HCT116 (cell line): ENCODE measurements around the gene IPO5. TPM values are rescaled to one million over a fixed set of nuclear protein-coding genes. Genes with fewer than 3 reads are reported as not detected.

Source experiments
- ATAC-seq: fragments of 200-7000 bp; cut with Tn5 transposase; 2 replicates; pipeline ENCODE4 v1.9.1; 2020; ENCODE audit warnings: mild to moderate bottlenecking, moderate library complexity
- BruUV-seq: library from RNA; stranded (reverse); fragments of 400-500 nt; replicated peaks from 2 replicates; lab custom pipeline; 2021; lab: Mats Ljungman, UMichigan
- CTCF ChIA-PET: fragments of 300-600 bp; sonication (Branson Sonifier 250); formaldehyde crosslinking; loops from one replicate; lab custom pipeline; 2021; ENCODE audit warnings: antibody characterized with exemption; lab: Charles Lee
- POLR2A ChIA-PET: fragments of 300-600, 350-600 bp; sonication (Branson Sonifier 250); formaldehyde crosslinking; loops from one replicate; lab custom pipeline; 2021; ENCODE audit warnings: antibody characterized with exemption; lab: Charles Lee
- RAD21 ChIA-PET, 2 experiments: fragments of 300-600 bp; sonication (Branson Sonifier 250); formaldehyde crosslinking; loops; one replicate each; lab custom pipeline; 2023; ENCODE audit warnings: low total read pairs in 2 of 2; ENCODE audit not compliant: uncharacterized antibody in 2 of 2, unreplicated experiment in 2 of 2, low non-redundant PET in 1 of 2; lab: Charles Lee
- DNase-seq: peaks from one replicate; pipeline ENCODE4 v3.0.0-alpha.2; 2010; ENCODE audit warnings: low read depth, low spot score
- H2AFZ ChIP-seq: fragments of 200-600 bp; shearing (Covaris generic), sonication (generic); 2 replicates; pipeline ENCODE4 v1.6.1; 2017; ENCODE audit warnings: low read depth, mixed run types, mixed read lengths, antibody characterized with exemption, low read length; ENCODE audit not compliant: poor library complexity, severe bottlenecking
- H3K27ac ChIP-seq: 2 replicates; pipeline ENCODE4 v1.5.1; 2012; ENCODE audit warnings: low read depth, low read length
- H3K27me3 ChIP-seq: fragments of 200-600 bp; sonication (generic); 2 replicates; pipeline ENCODE4 v1.6.1; 2016; ENCODE audit warnings: mixed run types, low read length, mixed read lengths; ENCODE audit not compliant: insufficient read depth
- H3K36me3 ChIP-seq, 2 experiments: fragments of 200-500 bp in 1 of 2; fragments of 200-600 bp in 1 of 2; sonication (Bioruptor generic) in 1 of 2; sonication (generic) in 1 of 2; 2 replicates each; pipeline versions ENCODE4 v1.5.1 to v1.6.1; 2014 to 2016; ENCODE audit warnings: low read length in 2 of 2, inconsistent platforms in 1 of 2, mixed read lengths in 1 of 2, mixed run types in 1 of 2; ENCODE audit not compliant: insufficient read depth in 2 of 2, control insufficient read depth in 1 of 2
- H3K4me1 ChIP-seq, 2 experiments: fragments of 200-600 bp in 1 of 2; sonication (generic) in 1 of 2; 2 replicates each; pipeline versions ENCODE4 v1.5.1 to v1.6.1; 2012 to 2017; ENCODE audit warnings: low read length in 2 of 2, inconsistent platforms in 1 of 2, mild to moderate bottlenecking in 1 of 2, mixed read lengths in 1 of 2, mixed run types in 1 of 2, moderate library complexity in 1 of 2; ENCODE audit not compliant: insufficient read depth in 2 of 2, control insufficient read depth in 1 of 2
- H3K4me2 ChIP-seq: fragments of 200-600 bp; sonication (generic); 2 replicates; pipeline ENCODE4 v1.6.1; 2017; ENCODE audit warnings: mixed run types, low read length, mixed read lengths
- H3K4me3 ChIP-seq, 2 experiments: fragments of 200-600 bp in 1 of 2; sonication (generic) in 1 of 2; replicated peaks in 1 of 2; 2 replicates each; pipeline ENCODE4 v1.5.1; 2011 to 2016; ENCODE audit warnings: low read length in 2 of 2, control low read depth in 1 of 2, low read depth in 1 of 2, mild to moderate bottlenecking in 1 of 2, mixed read lengths in 1 of 2, mixed run types in 1 of 2
- H3K79me2 ChIP-seq: fragments of 200-600 bp; sonication (generic); 2 replicates; pipeline ENCODE4 v1.6.1; 2017; ENCODE audit warnings: mild to moderate bottlenecking, mixed run types, low read length, moderate library complexity, mixed read lengths; ENCODE audit not compliant: insufficient read depth
- H3K9ac ChIP-seq: fragments of 200-600 bp; sonication (generic); 2 replicates; pipeline ENCODE4 v1.6.1; 2016; ENCODE audit warnings: low read length, mixed read lengths
- H3K9me2 ChIP-seq: fragments of 200-600 bp; sonication (generic), shearing (Covaris generic); 2 replicates; pipeline ENCODE4 v1.6.1; 2017; ENCODE audit warnings: mixed run types, mild to moderate bottlenecking, moderate library complexity; ENCODE audit not compliant: insufficient read depth
- H3K9me3 ChIP-seq, 2 experiments: fragments of 200-500 bp in 1 of 2; fragments of 200-600 bp in 1 of 2; sonication (Bioruptor generic) in 1 of 2; sonication (generic) in 1 of 2; 2 replicates each; pipeline ENCODE4 v1.6.1; 2014 to 2017; ENCODE audit warnings: low read length in 2 of 2, mixed read lengths in 2 of 2, inconsistent platforms in 1 of 2, low read depth in 1 of 2, mild to moderate bottlenecking in 1 of 2, mixed run types in 1 of 2, moderate library complexity in 1 of 2; ENCODE audit not compliant: control insufficient read depth in 1 of 2, insufficient read depth in 1 of 2
- H4K20me1 ChIP-seq: fragments of 200-600 bp; sonication (generic), shearing (Covaris generic); 2 replicates; pipeline ENCODE4 v1.6.1; 2017; ENCODE audit warnings: mixed run types, mild to moderate bottlenecking, moderate library complexity; ENCODE audit not compliant: insufficient read depth
- CBX3 ChIP-seq: IDR thresholded peaks from 2 replicates; pipeline ENCODE4 v1.6.1; 2012; ENCODE audit warnings: low read depth
- CEBPB ChIP-seq: IDR thresholded peaks from 2 replicates; pipeline ENCODE4 v1.6.1; 2012; ENCODE audit warnings: low read depth
- EGR1 ChIP-seq: IDR thresholded peaks from 2 replicates; pipeline ENCODE4 v1.6.1; 2012; ENCODE audit warnings: low read depth
- EZH2phosphoT487 ChIP-seq: fragments of 200-600 bp; IDR thresholded peaks from 2 replicates; pipeline ENCODE4 v1.6.1; 2018; ENCODE audit warnings: antibody characterized with exemption, borderline replicate concordance
- FOSL1 ChIP-seq: IDR thresholded peaks from 2 replicates; pipeline ENCODE4 v1.6.1; 2012; ENCODE audit warnings: low read depth
- POLR2A ChIP-seq: IDR thresholded peaks from 2 replicates; pipeline ENCODE4 v1.7.0; 2011; ENCODE audit warnings: borderline replicate concordance; ENCODE audit not compliant: insufficient read depth, insufficient read length; ENCODE audit errors: extremely low read depth
- POLR2AphosphoS5 ChIP-seq: IDR thresholded peaks from 2 replicates; pipeline ENCODE4 v1.6.1; 2011; ENCODE audit warnings: mild to moderate bottlenecking, low read depth, low read length, moderate library complexity
- SIN3A ChIP-seq: IDR thresholded peaks from 2 replicates; pipeline ENCODE4 v1.6.1; 2012; ENCODE audit warnings: low read depth
- TCF7L2 ChIP-seq: IDR thresholded peaks from 2 replicates; pipeline ENCODE4 v1.7.0; 2011; ENCODE audit warnings: borderline replicate concordance, inconsistent platforms; ENCODE audit not compliant: insufficient read depth, insufficient read length; ENCODE audit errors: extremely low read depth
- ZFX ChIP-seq: fragments of 450-650 bp; IDR thresholded peaks from 2 replicates; pipeline ENCODE4 v1.6.1; 2017
- ZNF274 ChIP-seq: fragments of 200-500 bp; sonication (Bioruptor generic); IDR thresholded peaks from 2 replicates; pipeline ENCODE4 v1.6.1; 2014; ENCODE audit warnings: mild to moderate bottlenecking, low read depth, low read length, inconsistent platforms
- intact Hi-C: fragments of 100-400 bp; cut with micrococcal nuclease; formaldehyde crosslinking; loops from 2 replicates; pipeline ENCODE4 v1.10.0; 2022
- total RNA-seq: library from RNA; stranded (reverse); gene quantifications from one replicate; pipeline ENCODE4 v1.2.1, GENCODE V29; 2021; ENCODE audit not compliant: unreplicated experiment
- TF ChIP-seq, protein P1 (sequence below): IDR thresholded peaks from 2 replicates; pipeline ENCODE4 v1.6.1; 2012
- TF ChIP-seq, protein P2 (sequence below): IDR thresholded peaks from 2 replicates; pipeline ENCODE4 v1.6.1; 2012; ENCODE audit warnings: low read depth

Gene IPO5
- total RNA-seq, 1 experiment from 2014 or later, result 237 TPM

DNA sequence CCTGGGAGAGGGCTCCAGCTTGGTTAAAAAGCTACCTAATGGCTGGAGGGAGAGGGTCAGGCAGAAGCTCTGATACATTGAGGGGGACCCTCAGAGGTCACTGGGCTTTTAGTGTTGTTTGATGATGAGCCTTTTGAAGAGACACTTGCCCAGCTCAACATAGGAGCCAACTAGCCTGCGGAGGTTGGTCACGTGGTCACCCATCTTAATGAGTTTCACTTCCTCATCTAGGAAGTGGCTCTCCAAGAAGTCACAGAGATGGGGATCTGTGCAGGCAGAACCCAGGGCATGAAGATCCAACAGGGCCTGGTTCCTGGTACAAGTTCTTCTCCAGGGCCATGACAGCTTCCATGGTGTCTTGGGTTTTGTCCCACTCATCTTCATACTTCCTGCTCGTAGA, 33.4 kb downstream of the IPO5 start:
- TF ChIP-seq, protein P1, sequence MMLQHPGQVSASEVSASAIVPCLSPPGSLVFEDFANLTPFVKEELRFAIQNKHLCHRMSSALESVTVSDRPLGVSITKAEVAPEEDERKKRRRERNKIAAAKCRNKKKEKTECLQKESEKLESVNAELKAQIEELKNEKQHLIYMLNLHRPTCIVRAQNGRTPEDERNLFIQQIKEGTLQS, result no peak
- TF ChIP-seq EZH2phosphoT487 (no peak), EGR1 (no peak), CBX3 (no peak), SIN3A (no peak)
- TF ChIP-seq, all 23 proteins: peak for 0
- Histone ChIP-seq H2AFZ (no peak overlapping the region), H3K9me3 (no peaks in the 10 kb centered on the region), H3K79me2 (peaks cover 95% of the 10 kb centered on the region), H4K20me1 (peaks cover 8% of the 10 kb centered on the region; the same call in 1 of the 2 replicates), H3K9me2 (no peaks in the 10 kb centered on the region), H3K27ac (no peak overlapping the region), H3K9ac (no peak overlapping the region), H3K4me1 (no peaks in the 10 kb centered on the region), H3K36me3 (peaks cover 67 to 71% of the 10 kb centered on the region in 2 experiments), H3K4me2 (no peak overlapping the region), H3K27me3 (no peaks in the 10 kb centered on the region), H3K4me3 (no peak overlapping the region)
- intact Hi-C loops, result no loop called here
- DNase-seq, result no peak
- CTCF ChIA-PET, result no interaction called here
- POLR2A ChIA-PET, result no interaction called here
- no TSS peak for BruUV-seq
- ATAC-seq, result no peak
- RAD21 ChIA-PET, result no interaction called here

GRCh38 chr13:97999653-98000052, 46.2 kb downstream of the IPO5 start:
- H3K4me1 ChIP-seq, result no peaks in the 10 kb centered on the region
- TF ChIP-seq SIN3A (no peak), POLR2A (no peak), POLR2AphosphoS5 (no peak), EGR1 (no peak), FOSL1 (no peak), ZNF274 (no peak), ZFX (no peak), CBX3 (no peak), CEBPB (no peak), TCF7L2 (no peak)
- TF ChIP-seq, protein P2, sequence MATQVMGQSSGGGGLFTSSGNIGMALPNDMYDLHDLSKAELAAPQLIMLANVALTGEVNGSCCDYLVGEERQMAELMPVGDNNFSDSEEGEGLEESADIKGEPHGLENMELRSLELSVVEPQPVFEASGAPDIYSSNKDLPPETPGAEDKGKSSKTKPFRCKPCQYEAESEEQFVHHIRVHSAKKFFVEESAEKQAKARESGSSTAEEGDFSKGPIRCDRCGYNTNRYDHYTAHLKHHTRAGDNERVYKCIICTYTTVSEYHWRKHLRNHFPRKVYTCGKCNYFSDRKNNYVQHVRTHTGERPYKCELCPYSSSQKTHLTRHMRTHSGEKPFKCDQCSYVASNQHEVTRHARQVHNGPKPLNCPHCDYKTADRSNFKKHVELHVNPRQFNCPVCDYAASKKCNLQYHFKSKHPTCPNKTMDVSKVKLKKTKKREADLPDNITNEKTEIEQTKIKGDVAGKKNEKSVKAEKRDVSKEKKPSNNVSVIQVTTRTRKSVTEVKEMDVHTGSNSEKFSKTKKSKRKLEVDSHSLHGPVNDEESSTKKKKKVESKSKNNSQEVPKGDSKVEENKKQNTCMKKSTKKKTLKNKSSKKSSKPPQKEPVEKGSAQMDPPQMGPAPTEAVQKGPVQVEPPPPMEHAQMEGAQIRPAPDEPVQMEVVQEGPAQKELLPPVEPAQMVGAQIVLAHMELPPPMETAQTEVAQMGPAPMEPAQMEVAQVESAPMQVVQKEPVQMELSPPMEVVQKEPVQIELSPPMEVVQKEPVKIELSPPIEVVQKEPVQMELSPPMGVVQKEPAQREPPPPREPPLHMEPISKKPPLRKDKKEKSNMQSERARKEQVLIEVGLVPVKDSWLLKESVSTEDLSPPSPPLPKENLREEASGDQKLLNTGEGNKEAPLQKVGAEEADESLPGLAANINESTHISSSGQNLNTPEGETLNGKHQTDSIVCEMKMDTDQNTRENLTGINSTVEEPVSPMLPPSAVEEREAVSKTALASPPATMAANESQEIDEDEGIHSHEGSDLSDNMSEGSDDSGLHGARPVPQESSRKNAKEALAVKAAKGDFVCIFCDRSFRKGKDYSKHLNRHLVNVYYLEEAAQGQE, result no peak
- TF ChIP-seq, protein P1, result no peak
- DNase-seq (no peak), ATAC-seq (no peak)
- RAD21 ChIA-PET, result no interaction called here
- no peaks in the 10 kb centered on the region for H3K9me3 ChIP-seq
- H2AFZ ChIP-seq, result no peak overlapping the region
- peaks cover 15% of the 10 kb centered on the region; the same call in 1 of the 2 replicates for H4K20me1 ChIP-seq
- peaks cover 61 to 72% of the 10 kb centered on the region in 2 experiments for H3K36me3 ChIP-seq
- peaks cover 54% of the 10 kb centered on the region for H3K79me2 ChIP-seq
- intact Hi-C loops, result loop anchor here (10.0 kb wide), 1 partner anchor 145 kb away; no protein-coding TSS in a partner anchor
- H3K27ac ChIP-seq, result no peak overlapping the region
- CTCF ChIA-PET, result no interaction called here
- H3K9me2 ChIP-seq, result no peaks in the 10 kb centered on the region
- H3K9ac ChIP-seq, result no peak overlapping the region
- POLR2A ChIA-PET, result no interaction called here
- BruUV-seq, result no TSS peak
- H3K27me3 ChIP-seq, result no peaks in the 10 kb centered on the region
- no peak overlapping the region for H3K4me2 ChIP-seq
- H3K4me3 ChIP-seq, result no peak overlapping the region
